Measurements from ENCODE around the gene FAM216B. TPM values are rescaled to one million over a fixed set of nuclear protein-coding genes. Genes with fewer than 3 reads are reported as not detected.

FAM216B gene
- total RNA-seq, 2 donors from 2014 or later: not detected

DNA sequence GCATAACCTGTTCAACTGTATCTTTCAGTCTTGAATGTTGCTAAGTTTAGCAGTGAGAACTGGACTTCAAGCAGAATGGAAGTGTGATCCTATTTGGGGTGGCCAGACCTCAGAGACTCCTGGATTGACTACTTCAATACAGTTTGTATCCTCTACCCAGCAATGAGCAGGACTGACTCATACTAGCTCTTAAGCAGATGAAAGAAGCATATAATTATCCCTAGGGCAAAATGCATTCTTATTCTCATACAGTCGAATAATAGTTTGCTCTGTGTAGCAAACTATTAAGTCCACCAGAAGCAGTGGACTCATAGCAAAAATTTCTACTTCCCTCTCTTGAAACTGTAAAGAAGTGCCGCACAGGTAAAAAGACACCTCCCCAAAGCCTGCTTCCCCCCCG is 46.4 kb upstream of the FAM216B start:
- no peak overlapping the region for H3K4me3 ChIP-seq (ENCODE audit: low read length)
- no peaks in the 10 kb centered on the region for H3K36me3 Mint-ChIP-seq (ENCODE audit: low read depth)
- no peaks in the 10 kb centered on the region for H3K9me3 ChIP-seq (ENCODE audit: control insufficient read depth, low read length)
- H3K4me1 Mint-ChIP-seq: peaks cover 17% of the 10 kb centered on the region
- no peaks in the 10 kb centered on the region for H3K9me3 Mint-ChIP-seq
- no peak overlapping the region for H3K27ac Mint-ChIP-seq
- 88 to 98% methylated on average over 1 to 3 of the region's 3 CpGs for WGBS, 2 experiments (ENCODE audit: insufficient coverage in 1 of 2, insufficient read length in 1 of 2)
- no peak overlapping the region for H3K9ac ChIP-seq (ENCODE audit: extremely low read depth, low read length, poor library complexity, severe bottlenecking)
- TF ChIP-seq, protein P1, sequence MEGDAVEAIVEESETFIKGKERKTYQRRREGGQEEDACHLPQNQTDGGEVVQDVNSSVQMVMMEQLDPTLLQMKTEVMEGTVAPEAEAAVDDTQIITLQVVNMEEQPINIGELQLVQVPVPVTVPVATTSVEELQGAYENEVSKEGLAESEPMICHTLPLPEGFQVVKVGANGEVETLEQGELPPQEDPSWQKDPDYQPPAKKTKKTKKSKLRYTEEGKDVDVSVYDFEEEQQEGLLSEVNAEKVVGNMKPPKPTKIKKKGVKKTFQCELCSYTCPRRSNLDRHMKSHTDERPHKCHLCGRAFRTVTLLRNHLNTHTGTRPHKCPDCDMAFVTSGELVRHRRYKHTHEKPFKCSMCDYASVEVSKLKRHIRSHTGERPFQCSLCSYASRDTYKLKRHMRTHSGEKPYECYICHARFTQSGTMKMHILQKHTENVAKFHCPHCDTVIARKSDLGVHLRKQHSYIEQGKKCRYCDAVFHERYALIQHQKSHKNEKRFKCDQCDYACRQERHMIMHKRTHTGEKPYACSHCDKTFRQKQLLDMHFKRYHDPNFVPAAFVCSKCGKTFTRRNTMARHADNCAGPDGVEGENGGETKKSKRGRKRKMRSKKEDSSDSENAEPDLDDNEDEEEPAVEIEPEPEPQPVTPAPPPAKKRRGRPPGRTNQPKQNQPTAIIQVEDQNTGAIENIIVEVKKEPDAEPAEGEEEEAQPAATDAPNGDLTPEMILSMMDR (conservative IDR thresholded peaks at IDR 0.05): no peak
- no peak for DNase-seq
- no peaks in the 10 kb centered on the region for H3K27me3 ChIP-seq (ENCODE audit: control insufficient read depth, insufficient read depth, low read length, poor library complexity, severe bottlenecking)
- H3K36me3 ChIP-seq (ENCODE audit: control insufficient read depth, insufficient read depth, low read length): no peaks in the 10 kb centered on the region
- H3K4me3 Mint-ChIP-seq: no peak overlapping the region
- no peak overlapping the region for H3K27ac ChIP-seq (ENCODE audit: low read depth, low read length)
- no peaks in the 10 kb centered on the region for H3K27me3 Mint-ChIP-seq (ENCODE audit: insufficient read depth)
- no peaks in the 10 kb centered on the region for H3K4me1 ChIP-seq (ENCODE audit: control insufficient read depth, insufficient read depth, low read length)

DNA sequence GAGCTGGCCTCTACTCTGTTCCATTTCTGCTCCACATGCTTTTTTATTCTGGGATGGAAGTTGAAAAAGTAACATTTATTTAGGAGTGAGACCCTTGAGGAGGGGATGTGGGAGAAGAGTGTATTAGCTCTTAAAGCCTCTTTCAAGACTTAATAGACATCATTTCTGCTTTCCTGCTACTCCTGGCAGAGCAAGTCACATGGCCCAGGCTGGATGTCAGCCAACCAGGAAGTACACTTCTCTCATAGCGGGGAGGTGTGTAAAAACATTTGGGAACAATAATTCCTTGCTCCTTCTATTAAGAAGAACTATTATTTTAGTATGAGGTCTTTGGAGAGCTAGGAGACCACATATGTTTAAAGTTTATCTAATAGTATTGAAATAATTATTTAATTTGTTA is 40.6 kb upstream of the FAM216B start:
- Mint-ChIP-seq H3K27me3 (ENCODE audit: insufficient read depth) (peaks cover 3% of the 10 kb centered on the region), H3K9me3 (no peaks in the 10 kb centered on the region), H3K36me3 (ENCODE audit: low read depth) (no peaks in the 10 kb centered on the region), H3K4me1 (no peaks in the 10 kb centered on the region), H3K4me3 (no peak overlapping the region), H3K27ac (no peak overlapping the region)
- Histone ChIP-seq H3K36me3 (ENCODE audit: control insufficient read depth, insufficient read depth, low read length) (no peaks in the 10 kb centered on the region), H3K9ac (ENCODE audit: extremely low read depth, low read length, poor library complexity, severe bottlenecking) (no peak overlapping the region), H3K4me3 (ENCODE audit: low read length) (no peak overlapping the region), H3K27ac (ENCODE audit: low read depth, low read length) (no peak overlapping the region), H3K4me1 (ENCODE audit: control insufficient read depth, insufficient read depth, low read length) (no peaks in the 10 kb centered on the region), H3K9me3 (ENCODE audit: control insufficient read depth, low read length) (no peaks in the 10 kb centered on the region), H3K27me3 (ENCODE audit: control insufficient read depth, insufficient read depth, low read length, poor library complexity, severe bottlenecking) (no peaks in the 10 kb centered on the region)
- WGBS, 2 experiments (ENCODE audit: insufficient coverage in 1 of 2, insufficient read length in 1 of 2): 87% methylated on average over 1 of the region's 1 CpG; no CpG with 5 or more reads in 1 of the 2 experiments
- DNase-seq: no peak
- TF ChIP-seq, protein P1 (conservative IDR thresholded peaks at IDR 0.05): no peak

DNA sequence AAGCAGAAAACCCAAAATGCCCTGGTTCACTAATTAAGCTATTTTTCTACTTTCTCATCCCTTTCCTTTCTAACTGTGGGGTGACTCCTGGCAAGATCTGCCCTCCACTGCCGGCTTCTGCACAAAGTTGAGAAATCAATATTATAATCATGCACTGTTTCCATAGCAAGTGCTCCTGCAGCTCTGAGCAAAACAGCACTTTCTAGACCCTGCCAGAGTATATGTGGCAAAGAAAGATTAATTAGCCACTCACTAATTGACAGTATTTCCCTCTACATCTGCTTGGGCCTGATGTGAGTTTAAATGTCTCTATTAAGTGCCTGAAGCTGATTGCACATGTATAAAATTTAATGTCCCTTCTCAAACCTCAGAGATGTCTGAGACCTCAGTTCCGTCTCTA is 39.5 kb upstream of the FAM216B start:
- Histone ChIP-seq H3K27me3 (ENCODE audit: control insufficient read depth, insufficient read depth, low read length, poor library complexity, severe bottlenecking) (no peaks in the 10 kb centered on the region), H3K27ac (ENCODE audit: low read depth, low read length) (no peak overlapping the region), H3K9me3 (ENCODE audit: control insufficient read depth, low read length) (no peaks in the 10 kb centered on the region), H3K4me3 (ENCODE audit: low read length) (no peak overlapping the region), H3K36me3 (ENCODE audit: control insufficient read depth, insufficient read depth, low read length) (no peaks in the 10 kb centered on the region), H3K9ac (ENCODE audit: extremely low read depth, low read length, poor library complexity, severe bottlenecking) (no peak overlapping the region), H3K4me1 (ENCODE audit: control insufficient read depth, insufficient read depth, low read length) (no peaks in the 10 kb centered on the region)
- Mint-ChIP-seq H3K36me3 (ENCODE audit: low read depth) (no peaks in the 10 kb centered on the region), H3K4me3 (no peak overlapping the region), H3K27ac (no peak overlapping the region), H3K27me3 (ENCODE audit: insufficient read depth) (peaks cover 3% of the 10 kb centered on the region), H3K9me3 (no peaks in the 10 kb centered on the region), H3K4me1 (no peaks in the 10 kb centered on the region)
- 83 to 87% methylated on average over 1 to 2 of the region's 2 CpGs for WGBS, 2 experiments (ENCODE audit: insufficient coverage in 1 of 2, insufficient read length in 1 of 2)
- DNase-seq: no peak
- TF ChIP-seq, protein P1 (conservative IDR thresholded peaks at IDR 0.05): no peak
